ENCODE results near the gene TIPRL. TPM values are rescaled to one million over a fixed set of nuclear protein-coding genes. Genes with fewer than 3 reads are reported as not detected.

TIPRL gene
- total and polyA plus RNA-seq, 12 donors, result 9.3 to 59.3 (median 28.3) TPM

DNA sequence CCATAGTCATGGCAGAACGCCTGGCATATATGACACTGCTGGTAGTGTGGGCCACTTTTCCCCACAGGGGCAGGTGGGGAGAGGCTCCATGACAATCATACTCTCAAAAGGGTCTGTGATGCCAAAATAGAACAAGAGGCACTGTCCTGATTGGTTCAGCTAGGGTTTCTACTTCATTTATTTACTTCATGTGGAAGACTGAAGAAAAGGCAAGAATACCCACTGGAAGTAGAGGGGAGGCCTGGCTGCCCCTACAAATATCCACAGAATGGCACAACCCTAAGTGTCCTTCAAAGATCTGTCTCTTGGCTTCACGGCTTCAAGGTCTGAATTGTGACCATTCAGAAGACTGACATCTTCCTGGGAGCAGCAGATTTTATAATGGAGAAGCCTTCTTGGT is 42.5 kb downstream of the TIPRL start:
- intact Hi-C loops (cut with DNase I), result no loop called here
- peaks cover 0 to 6% of the 10 kb centered on the region in 2 donors for H3K4me1 ChIP-seq (replicated peaks in 1 of 2)

DNA sequence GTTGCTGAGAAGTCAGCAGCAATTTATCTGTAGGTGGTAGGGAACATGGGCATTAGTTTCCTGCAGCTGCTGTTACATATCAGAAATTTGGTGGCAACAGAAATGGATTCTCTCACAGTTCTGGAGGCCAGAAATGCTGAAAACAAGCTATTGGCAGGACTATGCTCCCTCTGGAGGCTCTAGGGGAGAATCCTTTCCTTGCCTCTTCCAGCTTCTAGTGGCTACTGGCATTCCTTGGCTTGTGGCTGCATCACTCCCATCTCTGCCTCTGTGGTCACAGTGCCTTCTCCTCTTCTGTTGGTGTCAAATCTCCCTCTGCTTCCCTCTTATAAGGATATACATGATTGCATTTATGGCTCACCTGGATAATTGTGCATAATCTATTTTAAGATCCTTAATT is 44.5 kb downstream of the TIPRL start:
- H3K27me3 ChIP-seq, result no peaks in the 10 kb centered on the region
- no peak overlapping the region for H3K27ac ChIP-seq
- no peak overlapping the region for H3K4me3 ChIP-seq
- TF ChIP-seq POLR2A (IDR thresholded peaks at IDR 0.05), result no peak
- TF ChIP-seq, protein P1, sequence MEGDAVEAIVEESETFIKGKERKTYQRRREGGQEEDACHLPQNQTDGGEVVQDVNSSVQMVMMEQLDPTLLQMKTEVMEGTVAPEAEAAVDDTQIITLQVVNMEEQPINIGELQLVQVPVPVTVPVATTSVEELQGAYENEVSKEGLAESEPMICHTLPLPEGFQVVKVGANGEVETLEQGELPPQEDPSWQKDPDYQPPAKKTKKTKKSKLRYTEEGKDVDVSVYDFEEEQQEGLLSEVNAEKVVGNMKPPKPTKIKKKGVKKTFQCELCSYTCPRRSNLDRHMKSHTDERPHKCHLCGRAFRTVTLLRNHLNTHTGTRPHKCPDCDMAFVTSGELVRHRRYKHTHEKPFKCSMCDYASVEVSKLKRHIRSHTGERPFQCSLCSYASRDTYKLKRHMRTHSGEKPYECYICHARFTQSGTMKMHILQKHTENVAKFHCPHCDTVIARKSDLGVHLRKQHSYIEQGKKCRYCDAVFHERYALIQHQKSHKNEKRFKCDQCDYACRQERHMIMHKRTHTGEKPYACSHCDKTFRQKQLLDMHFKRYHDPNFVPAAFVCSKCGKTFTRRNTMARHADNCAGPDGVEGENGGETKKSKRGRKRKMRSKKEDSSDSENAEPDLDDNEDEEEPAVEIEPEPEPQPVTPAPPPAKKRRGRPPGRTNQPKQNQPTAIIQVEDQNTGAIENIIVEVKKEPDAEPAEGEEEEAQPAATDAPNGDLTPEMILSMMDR (IDR thresholded peaks at IDR 0.05), result no peak
- no peaks in the 10 kb centered on the region for H3K9me3 ChIP-seq (replicated peaks in 1 of 3)
- peaks cover 10 to 24% of the 10 kb centered on the region in 2 donors for H3K4me1 ChIP-seq (replicated peaks in 1 of 2)
- no peaks in the 10 kb centered on the region for H3K36me3 ChIP-seq (replicated peaks in 1 of 2)
- no peak for DNase-seq
- intact Hi-C loops (cut with DNase I), result no loop called here

More for the DNA sequence above, 42.5 kb downstream of the TIPRL start:
- H3K4me3 ChIP-seq, result no peak overlapping the region
- no peaks in the 10 kb centered on the region for H3K9me3 ChIP-seq (replicated peaks in 1 of 3)
- H3K27ac ChIP-seq, result no peak overlapping the region
- no peaks in the 10 kb centered on the region for H3K36me3 ChIP-seq (replicated peaks in 1 of 2)
- no peaks in the 10 kb centered on the region for H3K27me3 ChIP-seq
- 65 to 75% (median 67%) methylated on average over 2 of the region's 2 CpGs for WGBS, 4 donors
- TF ChIP-seq, protein P1 (IDR thresholded peaks at IDR 0.05), result no peak
- TF ChIP-seq POLR2A (IDR thresholded peaks at IDR 0.05), result no peak
- no peak for DNase-seq

DNA sequence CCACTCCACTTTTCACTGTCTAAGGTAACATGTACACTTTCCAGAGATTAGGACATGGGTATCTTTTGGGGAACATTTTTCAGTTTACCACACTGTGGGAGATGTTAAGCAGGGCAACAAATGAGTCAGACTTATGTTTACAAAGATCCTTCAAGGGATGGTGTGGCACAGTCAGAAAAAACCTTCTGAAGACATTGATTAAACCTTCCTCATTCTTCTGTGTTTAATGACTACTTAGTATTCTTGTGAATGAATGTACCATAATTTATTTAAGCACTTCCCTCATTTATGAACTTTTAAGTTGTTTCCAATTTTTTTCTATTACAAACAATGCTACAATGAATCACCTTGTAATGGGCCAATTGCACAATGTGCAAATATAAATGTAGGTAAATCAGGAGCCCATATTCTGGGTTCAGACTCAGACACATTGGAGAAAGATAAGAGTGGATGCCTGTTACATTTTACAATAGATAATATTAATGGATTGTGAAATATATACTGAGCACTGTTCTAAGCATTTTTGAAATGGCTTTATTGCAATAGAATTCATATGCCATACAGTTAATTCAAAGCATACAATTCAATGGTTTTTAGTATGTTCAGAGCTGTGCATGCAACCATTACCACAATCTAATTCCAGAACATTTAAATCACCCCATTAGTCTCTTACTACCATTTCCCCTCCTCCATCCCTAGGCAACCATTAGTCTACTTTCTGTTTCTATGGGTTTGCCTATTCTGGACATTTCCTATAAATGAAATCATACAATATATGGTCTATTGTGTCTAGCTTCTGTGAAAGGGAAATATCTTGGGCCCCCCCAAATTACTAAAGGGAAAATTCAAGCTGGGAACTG is 45.1 kb downstream of the TIPRL start:
- H3K4me1 ChIP-seq (replicated peaks in 1 of 2), result peaks cover 13 to 30% of the 10 kb centered on the region in 2 donors
- intact Hi-C loops (cut with DNase I), result no loop called here
- DNase-seq, result no peak
- H3K36me3 ChIP-seq (replicated peaks in 1 of 2), result no peaks in the 10 kb centered on the region
- no peak overlapping the region for H3K27ac ChIP-seq
- H3K27me3 ChIP-seq, result no peaks in the 10 kb centered on the region
- TF ChIP-seq, protein P1 (IDR thresholded peaks at IDR 0.05), result no peak
- TF ChIP-seq POLR2A (IDR thresholded peaks at IDR 0.05), result no peak
- no peak overlapping the region for H3K4me3 ChIP-seq
- no peaks in the 10 kb centered on the region for H3K9me3 ChIP-seq (replicated peaks in 1 of 3)

DNA sequence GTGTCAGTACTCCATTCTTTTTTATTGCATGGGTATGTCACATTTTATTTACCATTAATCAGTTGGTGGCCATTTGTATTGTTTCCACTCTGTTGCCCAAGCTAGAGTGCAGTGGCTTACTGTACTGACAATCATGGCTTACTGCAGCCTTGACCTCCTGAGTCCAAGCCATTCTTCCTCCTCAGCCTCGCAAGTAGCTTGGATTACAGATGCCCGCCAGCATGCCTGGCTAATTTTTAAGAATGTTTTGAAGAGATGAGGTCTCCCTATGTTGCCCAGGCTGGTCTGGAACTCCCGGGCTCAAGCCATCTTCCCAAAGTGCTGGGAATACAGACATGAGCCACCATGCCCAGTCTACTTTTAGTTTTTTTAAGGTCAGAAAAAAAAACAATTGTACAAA is 46.2 kb downstream of the TIPRL start:
- peak overlapping the region in 1 of 4 donors; percentile 97 for H3K4me3 ChIP-seq
- H3K4me1 ChIP-seq (replicated peaks in 1 of 2), result peaks cover 13 to 40% of the 10 kb centered on the region in 2 donors
- H3K9me3 ChIP-seq (replicated peaks in 1 of 3), result no peaks in the 10 kb centered on the region
- 75 to 82% (median 79%) methylated on average over 3 of the region's 3 CpGs for WGBS, 4 donors
- no peak overlapping the region for H3K27ac ChIP-seq
- H3K27me3 ChIP-seq, result no peaks in the 10 kb centered on the region
- TF ChIP-seq, protein P1 (IDR thresholded peaks at IDR 0.05), result no peak
- no peak for TF ChIP-seq POLR2A (IDR thresholded peaks at IDR 0.05)
- H3K36me3 ChIP-seq (replicated peaks in 1 of 2), result no peaks in the 10 kb centered on the region
- DNase-seq, result no peak
- intact Hi-C loops (cut with DNase I), result no loop called here
